HG02642 (cell line): ENCODE results near the gene MTERF2.

Experiments used
- ATAC-seq: cut with Tn5 transposase; IDR thresholded peaks from one replicate; pipeline ENCODE4 v1.9.1; 2021; ENCODE audit warnings: mild to moderate bottlenecking; ENCODE audit not compliant: unreplicated experiment, poor library complexity

MTERF2 gene

GRCh38 chr12:106955377-106956047 is 31.4 kb downstream of the MTERF2 start, which contains the start of gene TMEM263:
TMEM263 (plus strand) TSS chr12:106955907; CDS start chr12:106967117, 11,210 bp downstream.
- ATAC-seq: peak; percentile 90

GRCh38 chr12:106954462-106955376 is 32.2 kb downstream of the MTERF2 start:
- no peak for ATAC-seq

- no peak for ATAC-seq
Observed at GRCh38 chr12:106953352-106954250, 33.3 kb downstream of the MTERF2 start.

GRCh38 chr12:106950591-106950990 is 36.4 kb downstream of the MTERF2 start:
- no peak for ATAC-seq

- no peak for ATAC-seq
Observed at GRCh38 chr12:106947461-106947860, 39.5 kb downstream of the MTERF2 start.

GRCh38 chr12:106945261-106945851 is 41.6 kb downstream of the MTERF2 start:
- no peak for ATAC-seq

- ATAC-seq: no peak
Observed at GRCh38 chr12:106942775-106943174, 44.2 kb downstream of the MTERF2 start.

- ATAC-seq: no peak
Observed at GRCh38 chr12:106941481-106942156, 45.3 kb downstream of the MTERF2 start.

GRCh38 chr12:106934277-106934676 is 52.7 kb downstream of the MTERF2 start:
- ATAC-seq: no peak
